ENCODE data around the gene OR1K1.

The OR1K1 gene

DNA sequence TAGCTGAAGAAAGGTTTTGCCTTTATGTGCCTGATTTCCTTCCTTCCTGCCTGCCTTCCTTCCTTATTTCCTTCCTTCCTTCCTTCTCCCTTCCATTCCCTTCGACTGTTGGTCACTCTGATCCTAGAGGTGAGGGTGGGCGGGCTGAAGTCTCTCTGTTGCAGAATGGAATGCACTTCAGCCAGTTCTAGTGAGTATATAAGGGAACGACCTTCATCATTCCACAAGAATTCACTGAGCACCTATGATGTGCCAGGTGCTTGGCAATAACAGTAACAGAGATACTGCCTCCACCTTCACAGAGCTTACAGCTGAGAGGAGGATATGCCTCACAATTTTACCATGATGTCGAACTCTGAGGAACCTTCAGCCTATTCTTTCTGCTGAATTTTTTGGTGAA, 19.9 kb upstream of the OR1K1 start:
- no peak overlapping the region for H3K4me3 ChIP-seq (ENCODE audit: low read length)

GRCh38 chr9:122781671-122782070, 18.3 kb upstream of the OR1K1 start:
- no peak for DNase-seq (ENCODE audit: low read depth)
- TF ChIP-seq CTCF (IDR thresholded peaks at IDR 0.05; ENCODE audit: insufficient read depth, low read depth, low read length, missing control alignments): no peak
- H3K4me3 ChIP-seq (ENCODE audit: low read length): no peak overlapping the region

More for the DNA sequence above, 19.9 kb upstream of the OR1K1 start:
- DNase-seq (ENCODE audit: low read depth): no peak
- no peak for TF ChIP-seq CTCF (IDR thresholded peaks at IDR 0.05; ENCODE audit: insufficient read depth, low read depth, low read length, missing control alignments)

- no peak for TF ChIP-seq CTCF (IDR thresholded peaks at IDR 0.05; ENCODE audit: insufficient read depth, low read depth, low read length, missing control alignments)
- no peak for DNase-seq (ENCODE audit: low read depth)
These were observed 14.7 kb upstream of the OR1K1 start for GRCh38 chr9:122785269-122785668.

DNA sequence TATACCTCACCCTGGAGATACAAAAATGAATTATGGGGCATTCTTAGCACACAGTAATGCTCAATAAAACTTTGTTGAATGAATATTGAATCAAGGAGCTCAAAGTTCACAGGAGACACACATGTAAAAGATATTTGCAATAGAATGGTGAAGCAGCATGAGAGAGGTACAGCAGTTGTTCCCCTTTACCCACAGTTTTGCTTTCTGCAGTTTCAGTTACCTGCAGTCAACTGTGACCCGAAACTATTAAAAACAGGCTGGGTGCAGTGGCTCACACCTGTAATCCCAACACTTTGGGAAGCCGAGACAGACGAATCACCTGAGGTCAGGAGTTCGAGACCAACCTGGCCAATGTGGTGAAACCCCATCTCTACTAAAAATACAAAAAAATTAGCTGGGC, 13.6 kb upstream of the OR1K1 start:
- no peak for DNase-seq (ENCODE audit: low read depth)
- H3K4me3 ChIP-seq (ENCODE audit: low read length): no peak overlapping the region
- no peak for TF ChIP-seq CTCF (IDR thresholded peaks at IDR 0.05; ENCODE audit: insufficient read depth, low read depth, low read length, missing control alignments)

More at GRCh38 chr9:122785269-122785668, 14.7 kb upstream of the OR1K1 start:
- no peak overlapping the region for H3K4me3 ChIP-seq (ENCODE audit: low read length)

DNA sequence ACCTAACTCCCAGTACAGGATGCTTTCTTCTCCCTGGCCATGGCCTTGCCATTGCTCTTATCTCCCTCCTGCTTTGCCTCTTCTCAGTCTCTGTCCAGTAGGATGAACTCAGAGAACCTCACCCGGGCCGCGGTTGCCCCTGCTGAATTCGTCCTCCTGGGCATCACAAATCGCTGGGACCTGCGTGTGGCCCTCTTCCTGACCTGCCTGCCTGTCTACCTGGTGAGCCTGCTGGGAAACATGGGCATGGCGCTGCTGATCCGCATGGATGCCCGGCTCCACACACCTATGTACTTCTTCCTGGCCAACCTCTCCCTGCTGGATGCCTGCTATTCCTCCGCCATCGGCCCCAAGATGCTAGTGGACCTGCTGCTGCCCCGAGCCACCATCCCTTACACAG, 11.1 kb upstream of the OR1K1 start, which contains the start of gene OR5C1:
Gene OR5C1, plus strand, starts transcription at position 103 of the 400 bp plus-strand sequence. Its CDS starts 0 bp downstream, at position 103.
- DNase-seq (ENCODE audit: low read depth): no peak
- H3K4me3 ChIP-seq (ENCODE audit: low read length): no peak within 1 kb of the TSS
- no peak for TF ChIP-seq CTCF (IDR thresholded peaks at IDR 0.05; ENCODE audit: insufficient read depth, low read depth, low read length, missing control alignments)

DNA sequence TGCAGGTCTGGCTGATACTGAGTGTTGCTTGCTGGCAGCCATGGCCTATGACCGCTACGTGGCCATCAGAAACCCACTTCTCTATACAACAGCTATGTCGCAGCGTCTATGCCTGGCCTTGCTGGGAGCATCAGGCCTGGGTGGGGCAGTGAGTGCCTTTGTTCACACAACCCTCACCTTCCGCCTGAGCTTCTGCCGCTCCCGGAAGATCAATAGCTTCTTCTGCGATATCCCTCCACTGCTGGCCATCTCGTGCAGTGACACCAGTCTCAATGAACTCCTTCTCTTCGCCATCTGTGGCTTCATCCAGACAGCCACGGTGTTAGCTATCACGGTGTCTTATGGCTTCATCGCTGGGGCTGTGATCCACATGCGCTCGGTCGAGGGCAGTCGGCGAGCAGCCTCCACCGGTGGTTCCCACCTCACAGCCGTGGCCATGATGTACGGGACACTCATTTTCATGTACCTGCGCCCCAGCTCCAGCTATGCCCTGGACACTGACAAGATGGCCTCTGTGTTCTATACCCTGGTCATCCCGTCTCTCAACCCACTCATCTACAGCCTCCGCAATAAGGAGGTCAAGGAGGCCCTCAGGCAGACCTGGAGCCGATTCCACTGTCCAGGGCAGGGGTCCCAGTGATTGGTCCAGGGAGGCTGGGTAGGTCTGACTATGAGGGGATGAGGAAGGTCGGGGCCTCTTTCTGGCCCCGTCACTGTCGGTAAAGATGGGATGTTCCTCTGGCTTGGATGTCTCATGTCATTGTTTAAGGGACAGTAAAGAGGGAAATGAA, 10.5 kb upstream of the OR1K1 start:
- no peak for TF ChIP-seq CTCF (IDR thresholded peaks at IDR 0.05; ENCODE audit: insufficient read depth, low read depth, low read length, missing control alignments)
- no peak overlapping the region for H3K4me3 ChIP-seq (ENCODE audit: low read length)
- DNase-seq (ENCODE audit: low read depth): no peak

All from epithelial cell of esophagus (primary cell).